Cortex of kidney (tissue), 1 donor: ENCODE data around the gene KRT3.
"Not testable (repeated sequence)": the region's sequence is repeated elsewhere in the genome, so short reads cannot be mapped to it uniquely, and the experiment has no call there.

Experiments
- DNase-seq: peaks from one replicate; lab custom pipeline; 2025; lab: John Stamatoyannopoulos, UW

Gene KRT3

GRCh38 chr12:52760623-52761022 is 35.3 kb downstream of the KRT3 start:
- no peak for DNase-seq

DNA sequence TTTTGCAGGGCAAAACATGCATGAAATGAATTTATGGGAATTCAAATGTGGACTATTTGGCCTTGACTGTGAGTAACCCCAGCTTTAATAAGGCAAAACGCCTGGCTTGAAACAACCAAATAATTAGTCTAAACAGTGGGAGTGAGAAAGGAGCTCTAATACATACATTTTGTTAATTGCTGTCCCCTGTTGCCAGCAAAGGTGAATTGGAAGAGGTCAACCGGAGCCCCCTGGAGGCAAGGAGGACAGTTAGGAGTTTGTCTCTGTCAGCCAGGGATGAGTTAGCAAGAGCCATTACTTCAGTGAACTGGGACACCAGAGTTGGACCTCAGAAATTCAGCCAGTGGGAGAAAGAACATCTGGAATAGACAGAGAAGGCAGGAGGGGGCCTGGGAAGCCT is 36.2 kb downstream of the KRT3 start:
- DNase-seq = no peak

DNA sequence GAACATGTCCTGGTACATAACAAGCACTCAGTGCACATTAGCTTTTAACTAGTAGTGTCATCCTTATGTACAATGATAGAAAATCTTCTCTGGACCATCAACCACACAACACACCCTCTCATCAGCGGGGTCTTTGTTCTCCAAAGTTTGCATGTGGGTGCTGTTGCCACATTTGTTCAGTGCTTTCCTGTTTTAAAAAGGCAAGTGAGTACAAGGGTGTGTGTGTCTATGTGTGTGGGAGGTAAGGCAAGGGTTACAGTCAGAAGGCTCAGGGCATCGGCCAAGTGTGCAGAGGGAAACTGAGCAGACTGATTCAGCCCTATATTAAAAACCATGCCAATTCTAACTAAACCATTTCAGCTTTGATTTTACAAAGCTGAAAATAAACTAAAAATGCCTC is 36.7 kb downstream of the KRT3 start:
- DNase-seq = no peak

GRCh38 chr12:52757449-52758176 is 38.3 kb downstream of the KRT3 start:
- DNase-seq = no peak

- DNase-seq = no peak
Measured at GRCh38 chr12:52756281-52756960, 39.5 kb downstream of the KRT3 start.

GRCh38 chr12:52755533-52755932 is 40.4 kb downstream of the KRT3 start:
- DNase-seq = no peak

DNA sequence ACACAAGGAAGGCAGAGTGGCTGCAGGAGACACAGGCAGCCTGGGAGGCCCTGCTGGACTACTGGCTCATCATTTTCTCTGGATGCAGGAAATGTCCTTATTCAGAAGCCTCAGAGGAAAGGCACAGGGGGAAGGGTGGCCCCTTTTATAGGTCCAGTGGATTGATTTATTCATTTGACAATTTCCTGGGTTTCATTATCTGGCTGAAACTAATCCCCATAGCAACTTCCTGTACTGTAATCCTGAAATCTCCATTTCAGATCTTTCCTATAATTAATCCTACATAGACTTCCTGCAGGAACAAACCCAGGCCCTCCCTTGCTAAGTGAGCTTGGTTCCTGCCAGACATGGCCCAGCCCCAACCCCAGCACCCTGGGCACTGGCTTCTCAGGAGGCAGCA is 41.8 kb downstream of the KRT3 start:
- no peak for DNase-seq

DNA sequence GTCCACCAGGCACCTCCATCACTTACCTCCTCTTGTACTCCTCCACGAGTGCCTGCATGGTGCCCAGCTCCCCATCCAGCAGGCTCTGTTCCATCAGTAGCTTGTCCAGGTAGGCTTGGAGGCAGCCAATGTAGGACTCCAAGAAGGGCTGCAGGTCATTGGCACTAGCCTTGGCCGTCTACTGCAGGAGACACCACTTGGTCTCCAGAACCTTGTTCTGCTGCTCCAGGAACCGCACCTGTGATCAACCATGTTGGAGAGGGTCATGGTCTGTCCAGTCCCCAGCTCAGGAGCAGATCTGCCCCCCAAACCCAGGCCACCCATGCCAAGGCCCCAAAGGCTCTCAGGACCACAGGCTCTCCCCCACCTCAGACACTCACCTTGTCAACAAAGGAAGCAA is 42.6 kb downstream of the KRT3 start:
- no peak for DNase-seq

DNA sequence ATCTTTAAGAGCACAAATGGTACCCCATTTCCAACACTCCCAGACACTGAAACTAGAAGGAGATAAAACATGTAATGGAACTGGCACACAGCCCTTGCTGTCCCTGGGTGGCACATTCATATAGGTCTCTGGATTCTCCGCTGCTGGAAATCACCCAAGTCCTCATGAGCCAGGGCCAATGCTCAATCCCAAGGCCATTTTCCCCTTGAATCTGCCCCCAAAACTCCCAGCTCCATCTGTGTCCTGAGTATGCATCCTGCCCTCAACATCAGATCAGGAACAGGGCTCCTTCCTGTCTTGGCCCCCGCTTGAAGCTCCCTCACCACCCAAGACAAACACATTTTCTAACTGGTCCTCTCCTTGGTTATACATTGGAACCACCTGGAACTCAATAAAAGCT is 43.4 kb downstream of the KRT3 start:
- DNase-seq = no peak

DNA sequence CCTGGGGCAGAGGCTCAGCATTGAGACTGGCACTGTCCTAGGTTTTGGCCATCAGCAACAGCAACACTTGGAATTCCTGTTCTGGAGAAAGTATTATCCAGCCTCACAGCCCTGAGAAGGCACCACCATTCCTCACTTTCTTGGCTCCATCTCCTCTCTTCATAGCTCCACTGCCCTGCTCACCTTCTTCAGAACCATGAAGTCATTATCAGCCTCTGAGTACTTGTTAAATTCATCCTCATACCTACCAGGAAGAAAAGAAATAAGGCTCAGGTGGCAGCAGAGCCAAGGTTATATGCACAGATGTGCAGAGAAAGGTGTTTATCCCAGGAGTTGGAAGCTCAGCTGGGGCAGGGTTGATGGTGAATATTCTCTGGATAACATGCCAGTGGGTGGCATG is 44.1 kb downstream of the KRT3 start:
- DNase-seq = no peak

DNA sequence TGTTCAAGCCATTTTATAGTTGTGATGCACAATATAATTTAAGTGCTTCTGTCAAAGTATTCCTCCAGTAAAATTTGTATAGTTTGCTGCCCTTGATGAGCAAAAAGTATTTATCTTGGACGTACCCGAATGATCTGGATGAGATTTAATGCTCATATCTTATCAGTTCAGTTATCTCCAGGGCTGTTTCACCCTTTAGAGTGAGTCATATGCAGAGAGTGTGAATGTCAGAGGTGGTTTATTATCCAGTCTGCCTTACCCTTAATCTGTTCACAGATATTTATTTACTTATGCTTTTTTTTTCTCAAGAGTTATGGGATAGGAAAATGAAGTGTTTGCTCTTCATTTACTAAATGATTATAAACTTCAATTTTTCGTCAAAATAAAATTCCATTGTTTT is 45.4 kb downstream of the KRT3 start:
- not testable (repeated sequence) for DNase-seq

GRCh38 chr12:52749827-52750226 is 46.1 kb downstream of the KRT3 start:
- no peak for DNase-seq

DNA sequence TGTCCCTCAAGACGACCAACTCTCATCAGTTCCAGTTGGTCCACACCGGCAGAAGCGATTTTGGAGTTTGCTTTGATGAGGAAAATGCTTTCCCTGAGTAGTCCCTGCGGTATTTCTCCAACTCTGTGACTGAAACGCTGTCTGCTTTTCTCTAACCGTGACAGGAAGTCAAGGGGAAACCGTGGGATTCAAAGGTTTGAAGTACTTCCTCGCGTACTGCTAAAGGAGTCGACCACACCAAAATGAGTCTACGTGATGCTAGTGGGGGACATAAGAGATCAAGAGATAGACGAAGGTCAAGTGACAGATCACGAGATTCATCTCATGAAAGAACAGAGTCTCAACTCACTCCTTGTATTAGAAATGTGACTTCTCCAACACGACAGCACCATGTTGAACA is 47.3 kb downstream of the KRT3 start:
- DNase-seq = no peak

DNA sequence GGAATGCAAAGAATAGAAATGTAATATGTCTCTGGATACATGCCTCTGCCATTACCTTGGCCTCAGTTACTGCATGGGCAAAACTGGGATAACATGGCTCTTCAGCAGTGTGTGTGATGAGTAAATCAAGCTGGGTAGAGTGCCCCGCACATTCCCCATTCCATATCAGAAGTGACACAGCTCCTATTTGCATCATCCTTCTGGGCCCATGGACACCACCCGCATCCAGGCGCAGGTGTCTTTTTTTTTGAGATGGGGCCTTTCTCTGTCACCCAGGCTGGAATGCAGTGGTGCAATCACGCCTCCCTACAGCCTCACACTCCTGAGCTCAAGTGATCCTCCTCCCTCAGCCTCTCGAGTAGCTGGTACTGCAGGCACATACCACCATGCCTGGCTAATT is 50.4 kb downstream of the KRT3 start:
- DNase-seq = no peak

GRCh38 chr12:52744493-52745156 is 51.3 kb downstream of the KRT3 start:
- no peak for DNase-seq

GRCh38 chr12:52742822-52743457 is 53.0 kb downstream of the KRT3 start:
- DNase-seq = no peak

GRCh38 chr12:52742196-52742580 is 53.7 kb downstream of the KRT3 start:
- no peak for DNase-seq

DNA sequence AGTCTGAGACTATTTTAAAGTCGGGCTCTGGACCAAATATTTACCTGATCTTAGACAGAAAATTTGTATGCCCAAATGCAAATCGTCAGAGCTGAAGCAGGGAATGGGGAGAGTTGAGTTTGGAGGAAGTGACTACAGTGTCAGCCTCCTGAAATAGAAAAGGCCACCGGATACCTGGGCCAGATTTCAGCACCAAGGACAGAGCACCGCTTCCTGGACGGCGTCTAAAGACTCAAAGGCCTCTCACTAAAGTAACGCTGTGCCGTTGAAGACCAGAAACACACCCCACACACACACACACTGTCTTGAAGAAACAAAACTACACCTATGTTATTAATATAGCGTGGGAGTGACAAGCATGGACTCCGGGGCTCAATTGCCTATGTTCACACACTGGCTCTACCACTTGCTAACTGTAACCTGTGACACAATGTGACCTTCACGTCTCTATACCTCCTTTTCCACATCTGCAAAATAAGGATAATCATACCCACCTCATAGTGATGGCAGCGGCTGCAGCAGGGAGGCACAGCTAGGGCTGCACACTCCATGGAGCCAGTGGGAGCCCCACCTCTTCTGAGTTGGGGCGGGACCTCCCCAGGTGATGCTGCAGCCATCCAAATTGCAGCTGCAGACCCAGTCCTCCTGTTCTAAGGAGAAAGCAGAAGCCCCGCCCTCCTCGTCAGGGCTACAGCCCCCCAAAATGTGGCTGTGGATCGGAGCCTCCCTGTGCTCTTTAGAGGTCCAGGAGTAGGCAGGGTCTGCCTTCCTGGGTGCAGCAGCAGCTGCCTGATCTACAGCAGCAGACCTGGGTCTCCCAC is 54.3 kb downstream of the KRT3 start:
- DNase-seq = no peak

GRCh38 chr12:52740584-52740983 is 55.3 kb downstream of the KRT3 start:
- no peak for DNase-seq

DNA sequence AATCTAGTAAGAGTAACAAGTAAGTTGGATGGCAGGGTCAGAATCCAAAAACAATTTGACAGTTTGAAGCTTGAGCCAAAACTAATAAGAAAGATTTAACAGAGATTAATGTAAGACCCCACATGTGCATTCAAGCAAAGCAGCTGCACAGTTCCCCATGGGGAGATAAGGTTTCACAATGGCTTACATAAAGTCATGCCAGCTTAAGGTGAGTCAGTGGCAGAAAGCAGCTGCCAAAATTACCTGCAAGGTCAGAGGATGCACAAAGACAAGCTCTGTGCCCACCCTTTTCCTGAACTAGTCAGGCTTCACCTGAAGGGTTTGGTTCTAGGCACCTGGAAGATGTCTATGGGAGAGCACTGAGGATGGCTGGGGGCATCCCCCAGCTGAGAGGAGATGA is 56.0 kb downstream of the KRT3 start:
- no peak for DNase-seq
